ENCODE data around the gene AGGF1.

DNA sequence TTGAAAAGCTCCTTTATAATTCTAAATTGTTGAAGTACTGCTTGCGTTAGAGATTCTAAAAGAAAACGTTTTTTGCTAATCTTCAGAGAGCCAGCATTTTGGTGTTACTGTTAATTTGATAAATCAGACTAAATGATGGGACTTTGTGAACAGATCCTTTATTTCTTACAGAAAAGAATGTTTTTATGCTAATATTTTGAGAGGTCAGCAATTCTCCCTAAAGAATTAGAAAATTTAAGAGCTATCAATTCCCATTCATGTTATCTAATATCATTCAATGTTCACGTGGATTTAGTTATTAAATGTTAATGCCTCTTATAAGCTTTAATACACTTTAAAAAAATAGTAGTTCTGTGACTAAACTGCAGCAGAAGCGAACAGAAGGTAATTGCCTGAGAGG, 2.4 kb downstream of the AGGF1 start:
- TF ChIP-seq, protein P1, sequence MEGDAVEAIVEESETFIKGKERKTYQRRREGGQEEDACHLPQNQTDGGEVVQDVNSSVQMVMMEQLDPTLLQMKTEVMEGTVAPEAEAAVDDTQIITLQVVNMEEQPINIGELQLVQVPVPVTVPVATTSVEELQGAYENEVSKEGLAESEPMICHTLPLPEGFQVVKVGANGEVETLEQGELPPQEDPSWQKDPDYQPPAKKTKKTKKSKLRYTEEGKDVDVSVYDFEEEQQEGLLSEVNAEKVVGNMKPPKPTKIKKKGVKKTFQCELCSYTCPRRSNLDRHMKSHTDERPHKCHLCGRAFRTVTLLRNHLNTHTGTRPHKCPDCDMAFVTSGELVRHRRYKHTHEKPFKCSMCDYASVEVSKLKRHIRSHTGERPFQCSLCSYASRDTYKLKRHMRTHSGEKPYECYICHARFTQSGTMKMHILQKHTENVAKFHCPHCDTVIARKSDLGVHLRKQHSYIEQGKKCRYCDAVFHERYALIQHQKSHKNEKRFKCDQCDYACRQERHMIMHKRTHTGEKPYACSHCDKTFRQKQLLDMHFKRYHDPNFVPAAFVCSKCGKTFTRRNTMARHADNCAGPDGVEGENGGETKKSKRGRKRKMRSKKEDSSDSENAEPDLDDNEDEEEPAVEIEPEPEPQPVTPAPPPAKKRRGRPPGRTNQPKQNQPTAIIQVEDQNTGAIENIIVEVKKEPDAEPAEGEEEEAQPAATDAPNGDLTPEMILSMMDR (IDR thresholded peaks at IDR 0.05): no peak
- TF ChIP-seq EZH2phosphoT487 (IDR thresholded peaks at IDR 0.05) (no peak), EZH2 (IDR thresholded peaks at IDR 0.05) (no peak)
